Measurements from ENCODE around the gene CAPN15. TPM values are rescaled to one million over a fixed set of nuclear protein-coding genes. Genes with fewer than 3 reads are reported as not detected.

CAPN15 gene
- total RNA-seq, 1 experiment from 2014 or later: 91.2 TPM

DNA sequence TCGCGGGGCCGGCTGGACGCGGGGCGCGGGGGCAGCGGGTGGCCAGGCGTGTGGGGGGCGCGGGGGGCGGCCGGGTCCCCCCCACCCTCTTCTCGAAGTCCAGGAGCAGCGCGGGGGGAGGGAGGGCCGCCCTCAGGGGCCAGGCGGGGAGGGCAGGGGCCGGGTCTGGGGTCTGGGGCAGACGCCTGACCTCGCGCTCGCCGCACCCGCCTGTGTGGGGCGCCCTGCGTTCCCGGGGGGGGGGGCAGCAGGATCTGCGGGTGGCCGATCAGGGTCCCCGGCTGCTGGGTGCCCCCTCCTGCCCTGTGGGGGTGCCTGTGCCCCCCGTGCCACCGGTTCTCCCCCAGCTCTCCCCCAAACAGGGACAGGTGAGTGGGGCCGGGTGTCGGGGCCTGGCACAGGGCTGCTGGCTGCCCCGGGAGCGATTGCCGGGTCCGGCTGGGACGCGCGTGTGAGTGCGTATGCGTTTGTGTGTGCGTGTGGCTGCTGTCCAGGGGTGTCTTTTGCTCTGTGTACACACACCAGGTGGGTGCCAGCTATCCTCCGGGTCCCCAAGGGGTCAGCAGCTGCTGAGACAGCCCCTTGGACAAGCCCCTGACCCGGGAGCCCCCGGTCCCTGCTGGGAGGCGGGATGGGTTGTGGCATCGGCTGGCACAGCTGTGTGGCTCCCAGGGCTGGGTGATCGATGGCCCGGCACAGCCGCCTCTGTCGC lies 33.3 kb downstream of the CAPN15 start:
- TF ChIP-seq EZH2 (IDR thresholded peaks at IDR 0.05; ENCODE audit: borderline replicate concordance, low read depth, low read length, poor library complexity, severe bottlenecking): peak; percentile 93
- TF ChIP-seq, protein P1, sequence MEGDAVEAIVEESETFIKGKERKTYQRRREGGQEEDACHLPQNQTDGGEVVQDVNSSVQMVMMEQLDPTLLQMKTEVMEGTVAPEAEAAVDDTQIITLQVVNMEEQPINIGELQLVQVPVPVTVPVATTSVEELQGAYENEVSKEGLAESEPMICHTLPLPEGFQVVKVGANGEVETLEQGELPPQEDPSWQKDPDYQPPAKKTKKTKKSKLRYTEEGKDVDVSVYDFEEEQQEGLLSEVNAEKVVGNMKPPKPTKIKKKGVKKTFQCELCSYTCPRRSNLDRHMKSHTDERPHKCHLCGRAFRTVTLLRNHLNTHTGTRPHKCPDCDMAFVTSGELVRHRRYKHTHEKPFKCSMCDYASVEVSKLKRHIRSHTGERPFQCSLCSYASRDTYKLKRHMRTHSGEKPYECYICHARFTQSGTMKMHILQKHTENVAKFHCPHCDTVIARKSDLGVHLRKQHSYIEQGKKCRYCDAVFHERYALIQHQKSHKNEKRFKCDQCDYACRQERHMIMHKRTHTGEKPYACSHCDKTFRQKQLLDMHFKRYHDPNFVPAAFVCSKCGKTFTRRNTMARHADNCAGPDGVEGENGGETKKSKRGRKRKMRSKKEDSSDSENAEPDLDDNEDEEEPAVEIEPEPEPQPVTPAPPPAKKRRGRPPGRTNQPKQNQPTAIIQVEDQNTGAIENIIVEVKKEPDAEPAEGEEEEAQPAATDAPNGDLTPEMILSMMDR (conservative IDR thresholded peaks at IDR 0.05; ENCODE audit: low read depth, low read length): no peak
- POLR2A ChIA-PET (ENCODE audit: low non-redundant PET): no interaction called here
- Histone ChIP-seq H3K9me3 (ENCODE audit: low read depth, low read length, poor library complexity, severe bottlenecking) (no peaks in the 10 kb centered on the region), H3K36me3 (ENCODE audit: insufficient read depth, low read length, poor library complexity, severe bottlenecking) (no peaks in the 10 kb centered on the region), H3K4me3 (ENCODE audit: low read depth, low read length, poor library complexity, severe bottlenecking) (no peak overlapping the region), H3K4me1 (ENCODE audit: insufficient read depth, low read length, poor library complexity, severe bottlenecking) (no peaks in the 10 kb centered on the region), H3K27ac (ENCODE audit: low read depth, low read length, poor library complexity, severe bottlenecking) (no peak overlapping the region), H3K27me3 (replicated peaks; ENCODE audit: insufficient read depth, low read depth, low read length, poor library complexity) (peaks cover 45% of the 10 kb centered on the region)
- no peak for DNase-seq (ENCODE audit: low spot score)
- CTCF ChIA-PET: no interaction called here
- BruUV-seq (replicated peaks): no TSS peak
- intact Hi-C loops (cut with micrococcal nuclease; ENCODE audit: unreplicated experiment): no loop called here

- Histone ChIP-seq H3K9me3 (ENCODE audit: low read depth, low read length, poor library complexity, severe bottlenecking) (no peaks in the 10 kb centered on the region), H3K4me1 (ENCODE audit: insufficient read depth, low read length, poor library complexity, severe bottlenecking) (peaks cover 3% of the 10 kb centered on the region), H3K27me3 (replicated peaks; ENCODE audit: insufficient read depth, low read depth, low read length, poor library complexity) (peaks cover 45% of the 10 kb centered on the region), H3K36me3 (ENCODE audit: insufficient read depth, low read length, poor library complexity, severe bottlenecking) (no peaks in the 10 kb centered on the region), H3K27ac (ENCODE audit: low read depth, low read length, poor library complexity, severe bottlenecking) (no peak overlapping the region), H3K4me3 (ENCODE audit: low read depth, low read length, poor library complexity, severe bottlenecking) (no peak overlapping the region)
- POLR2A ChIA-PET (ENCODE audit: low non-redundant PET): no interaction called here
- BruUV-seq (replicated peaks): no TSS peak
- DNase-seq (ENCODE audit: low spot score): no peak
- intact Hi-C loops (cut with micrococcal nuclease; ENCODE audit: unreplicated experiment): no loop called here
- TF ChIP-seq EZH2 (IDR thresholded peaks at IDR 0.05; ENCODE audit: borderline replicate concordance, low read depth, low read length, poor library complexity, severe bottlenecking): no peak
- TF ChIP-seq, protein P1 (conservative IDR thresholded peaks at IDR 0.05; ENCODE audit: low read depth, low read length): no peak
- CTCF ChIA-PET: no interaction called here
Observed at GRCh38 chr16:561413-561794, 33.9 kb downstream of the CAPN15 start.

DNA sequence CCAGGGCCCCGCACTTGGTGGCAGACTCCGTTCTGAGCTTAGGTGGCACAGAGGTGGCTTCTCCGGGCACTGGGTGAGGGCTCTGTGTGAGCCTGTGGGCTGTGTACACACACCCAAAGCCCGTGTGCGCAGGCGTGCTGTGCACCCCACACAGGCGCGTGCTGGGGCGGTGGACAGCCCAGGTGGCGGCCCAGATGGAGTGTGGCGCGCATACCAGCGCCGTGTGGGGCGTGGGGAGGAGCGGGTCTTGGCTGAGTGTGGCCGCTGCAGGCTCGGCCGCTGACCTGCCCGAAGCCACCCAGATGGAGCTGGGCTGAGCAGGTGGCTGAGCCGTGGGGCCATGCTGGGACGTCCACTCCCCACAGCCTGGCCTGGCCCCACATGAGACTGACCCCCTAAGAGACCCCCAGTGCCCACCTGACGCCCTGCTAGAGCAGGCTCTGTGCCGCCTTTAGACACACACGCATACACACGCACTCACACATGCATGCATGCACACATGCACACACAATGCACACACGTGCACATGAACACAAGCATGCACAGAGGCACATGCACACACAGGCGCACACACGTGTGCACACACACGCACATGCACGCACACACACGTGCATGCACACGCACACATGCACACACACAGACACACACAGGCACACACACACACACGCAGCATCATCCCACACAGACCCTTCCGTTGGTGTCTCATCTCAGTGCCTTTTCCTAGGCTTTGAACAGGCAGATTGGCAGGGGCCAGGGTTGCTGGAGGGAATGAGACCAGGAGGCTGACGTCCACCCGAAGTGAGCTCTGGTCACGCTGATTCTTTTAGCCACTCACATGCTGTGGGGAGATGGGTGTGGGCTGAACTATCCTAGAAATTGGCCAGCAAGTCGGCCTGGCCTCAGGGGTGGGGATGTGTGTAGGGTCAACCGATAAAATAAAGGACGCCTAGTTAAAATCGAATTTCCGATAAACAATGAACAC lies 34.7 kb downstream of the CAPN15 start:
- TF ChIP-seq EZH2 (IDR thresholded peaks at IDR 0.05; ENCODE audit: borderline replicate concordance, low read depth, low read length, poor library complexity, severe bottlenecking): no peak
- TF ChIP-seq, protein P1 (conservative IDR thresholded peaks at IDR 0.05; ENCODE audit: low read depth, low read length): no peak
- CTCF ChIA-PET: no interaction called here
- Histone ChIP-seq H3K4me1 (ENCODE audit: insufficient read depth, low read length, poor library complexity, severe bottlenecking) (peaks cover 11% of the 10 kb centered on the region), H3K9me3 (ENCODE audit: low read depth, low read length, poor library complexity, severe bottlenecking) (no peaks in the 10 kb centered on the region), H3K36me3 (ENCODE audit: insufficient read depth, low read length, poor library complexity, severe bottlenecking) (no peaks in the 10 kb centered on the region), H3K27me3 (replicated peaks; ENCODE audit: insufficient read depth, low read depth, low read length, poor library complexity) (peaks cover 45% of the 10 kb centered on the region), H3K4me3 (ENCODE audit: low read depth, low read length, poor library complexity, severe bottlenecking) (no peak overlapping the region), H3K27ac (ENCODE audit: low read depth, low read length, poor library complexity, severe bottlenecking) (no peak overlapping the region)
- intact Hi-C loops (cut with micrococcal nuclease; ENCODE audit: unreplicated experiment): no loop called here
- POLR2A ChIA-PET (ENCODE audit: low non-redundant PET): no interaction called here
- DNase-seq (ENCODE audit: low spot score): no peak
- BruUV-seq (replicated peaks): no TSS peak

All from A673 (cell line).